Right hindlimb (tissue), 1 donor: ENCODE data around the gene FAF2.
"Not testable (repeated sequence)": the region's sequence is repeated elsewhere in the genome, so short reads cannot be mapped to it uniquely, and the experiment has no call there.

Experiments used
- DNase-seq: peaks from one replicate; pipeline ENCODE4 v3.0.0-alpha.2; 2018

FAF2 gene

GRCh38 chr5:176418251-176418650, 29.9 kb upstream of the FAF2 start:
- DNase-seq = no peak

GRCh38 chr5:176420086-176420485, 28.1 kb upstream of the FAF2 start:
- no peak for DNase-seq

DNA sequence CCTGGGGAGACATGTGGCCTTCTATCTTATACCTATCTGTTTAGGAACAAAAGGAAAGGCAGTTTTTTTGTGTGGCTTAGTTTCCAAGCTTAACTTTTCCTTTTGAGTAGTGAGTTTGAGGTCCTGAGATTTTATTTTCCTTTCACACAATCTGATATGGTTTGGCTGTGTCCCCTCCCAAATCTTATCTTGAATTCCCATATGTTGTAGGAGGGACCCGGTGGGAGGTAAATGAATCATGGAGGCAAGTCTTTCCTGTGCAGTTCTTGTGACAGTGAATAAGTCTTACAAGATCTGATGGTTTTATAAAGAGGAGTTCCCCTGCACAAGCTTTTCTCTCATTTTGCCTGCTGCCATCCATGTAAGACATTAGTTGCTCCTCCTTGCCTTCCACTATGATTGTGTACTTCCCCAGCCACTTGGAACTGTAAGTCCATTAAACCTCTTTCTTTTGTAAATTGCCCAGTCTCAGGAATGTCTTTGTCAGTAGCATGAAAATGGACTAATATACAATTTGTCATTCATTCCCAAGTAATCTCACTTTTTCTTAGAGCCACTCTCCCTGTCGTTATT, 27.1 kb upstream of the FAF2 start:
- DNase-seq = no peak

DNA sequence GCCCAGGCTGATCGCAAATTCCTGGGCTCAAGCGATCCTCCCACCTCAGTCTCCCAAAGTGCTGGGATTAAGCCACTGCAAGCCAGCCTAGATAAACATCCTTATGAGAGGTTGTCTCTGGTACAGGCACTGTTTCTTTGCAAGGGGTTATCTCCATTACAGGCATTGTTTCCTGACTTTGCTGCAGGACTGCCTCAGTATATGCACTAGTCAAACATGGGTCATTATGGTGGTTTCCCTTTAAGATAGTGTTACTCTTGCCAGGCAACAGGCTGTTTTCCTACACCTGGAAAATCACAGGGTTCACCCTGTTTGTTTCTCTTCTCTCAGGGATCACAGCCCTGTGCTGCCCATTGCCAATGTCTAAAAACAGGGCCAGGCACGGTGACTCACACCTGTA, 24.0 kb upstream of the FAF2 start:
- DNase-seq = no peak

GRCh38 chr5:176425138-176425537, 23.0 kb upstream of the FAF2 start:
- DNase-seq = no peak

- no peak for DNase-seq
These were observed 22.4 kb upstream of the FAF2 start for GRCh38 chr5:176425791-176426190.

DNA sequence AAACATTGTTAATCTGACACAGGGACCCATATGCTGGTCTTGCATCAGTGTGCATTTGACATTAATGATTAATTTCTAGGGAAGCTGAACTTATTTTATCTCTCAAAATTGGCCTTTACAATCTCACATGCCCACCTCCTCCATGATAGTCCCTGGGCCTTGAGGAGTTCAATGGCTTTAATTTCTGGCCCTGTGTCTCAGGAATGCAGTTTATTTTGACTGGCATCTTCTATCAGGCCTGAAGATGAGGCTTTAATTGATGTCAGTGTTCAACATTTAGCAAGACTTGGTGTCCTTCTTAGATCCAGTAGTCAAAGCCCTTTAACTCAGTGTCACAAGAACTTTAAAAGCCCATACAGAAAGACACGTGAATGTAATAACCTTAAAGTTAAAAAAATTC, 21.3 kb upstream of the FAF2 start:
- DNase-seq = no peak

- no peak for DNase-seq
These were observed 20.2 kb upstream of the FAF2 start for GRCh38 chr5:176427971-176428370.

DNA sequence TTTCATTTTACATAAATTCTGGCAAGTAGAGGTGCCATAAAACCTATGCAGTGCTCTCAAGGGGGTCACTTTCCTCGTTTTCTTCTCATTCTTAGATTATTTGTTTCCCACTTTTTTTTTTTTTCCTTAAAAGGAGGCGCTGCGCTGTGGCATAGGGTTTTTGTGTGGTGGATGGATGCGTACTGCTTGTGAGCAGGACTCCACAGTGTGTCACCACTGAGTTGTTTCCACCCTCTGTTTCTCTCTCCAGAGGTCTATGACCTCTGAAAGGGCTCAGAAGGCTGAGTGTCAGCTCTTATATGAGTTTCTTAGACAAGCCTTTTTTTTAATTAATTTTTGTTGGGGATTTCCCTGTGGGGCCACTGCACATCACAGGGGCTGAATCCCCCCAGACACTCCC, 18.2 kb upstream of the FAF2 start:
- no peak for DNase-seq

- no peak for DNase-seq
These were observed 15.5 kb upstream of the FAF2 start for GRCh38 chr5:176432707-176433106.

DNA sequence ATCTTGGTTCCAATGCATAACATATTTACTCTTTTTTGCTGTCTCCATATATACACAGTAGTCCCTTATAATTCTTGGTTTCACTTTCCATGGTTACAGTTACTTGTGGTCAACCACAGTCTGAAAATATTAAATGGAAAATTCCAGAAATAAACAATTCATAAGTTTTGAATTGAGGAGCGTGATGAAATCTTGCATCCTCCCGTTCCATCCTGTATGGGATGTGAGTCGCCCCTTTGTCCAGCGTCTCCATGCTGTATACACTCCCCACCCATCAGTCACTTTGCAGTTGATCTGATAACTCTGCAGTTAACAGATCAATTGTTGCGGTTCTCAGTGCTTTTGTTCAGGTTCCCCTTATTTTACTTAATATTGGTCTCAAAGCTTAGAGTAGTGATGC, 11.5 kb upstream of the FAF2 start:
- no peak for DNase-seq

GRCh38 chr5:176438959-176439757, 9.0 kb upstream of the FAF2 start:
- DNase-seq = no peak

DNA sequence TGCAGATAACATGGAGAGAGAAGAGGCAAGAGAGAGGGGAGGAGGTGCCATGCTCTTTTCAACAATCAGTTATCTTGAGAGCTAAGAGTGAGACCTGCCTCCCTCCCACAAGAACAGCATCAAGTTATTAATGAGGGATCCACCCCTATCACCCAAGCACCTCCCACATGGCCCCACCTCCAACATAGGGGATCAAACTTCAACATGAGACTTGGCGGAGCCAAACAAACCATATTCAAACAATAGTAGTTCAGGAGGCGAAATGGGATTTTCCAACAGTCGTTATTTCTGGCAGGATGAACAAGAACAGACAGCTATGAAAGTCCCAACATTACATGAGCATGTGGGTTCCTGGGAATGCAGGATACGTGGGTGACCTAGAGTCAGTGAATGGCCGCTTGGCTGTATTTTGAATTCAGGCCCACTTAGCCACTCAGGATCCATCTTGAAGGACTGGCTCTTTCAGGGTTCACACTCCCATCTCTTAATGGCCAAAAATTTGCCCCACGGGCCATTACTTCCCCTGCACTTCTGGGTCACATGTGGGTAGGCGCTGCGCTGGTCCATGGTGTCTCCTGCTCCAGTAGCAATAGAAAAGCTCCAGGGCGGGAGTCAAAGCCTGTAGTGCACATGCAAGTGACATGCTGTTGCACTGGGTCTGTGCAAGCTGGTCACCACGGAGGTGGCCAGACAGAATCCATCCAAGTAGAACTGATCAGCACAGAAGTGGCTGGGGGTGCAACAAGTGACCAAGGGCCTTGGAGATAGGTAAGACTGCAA, 7.1 kb upstream of the FAF2 start:
- no peak for DNase-seq

GRCh38 chr5:176441921-176442323, 6.3 kb upstream of the FAF2 start:
- no peak for DNase-seq

GRCh38 chr5:176442911-176443310, 5.3 kb upstream of the FAF2 start:
- DNase-seq = not testable (repeated sequence)

DNA sequence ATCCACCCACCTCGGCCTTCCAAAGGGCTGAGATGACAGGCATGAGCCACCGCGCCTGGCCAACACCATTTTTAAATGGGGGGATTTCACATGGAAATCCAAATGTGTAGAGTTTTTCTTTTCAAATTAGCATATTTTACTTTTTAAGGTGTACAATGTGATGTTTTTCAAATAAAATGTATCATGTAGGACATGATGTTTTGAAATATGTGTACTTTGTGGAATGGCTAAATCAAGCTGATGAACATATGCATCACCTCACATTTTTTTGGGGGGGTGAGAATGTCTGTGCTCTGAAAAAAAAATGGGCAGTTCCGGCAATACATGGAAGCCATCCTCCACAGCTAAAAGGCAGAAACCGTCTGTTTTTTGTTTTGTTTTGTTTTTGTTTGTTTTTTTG, 3.4 kb upstream of the FAF2 start:
- DNase-seq = no peak

- DNase-seq = no peak
These were observed 2.0 kb upstream of the FAF2 start for GRCh38 chr5:176446028-176446665.

- DNase-seq = peak; percentile 39
These were observed 1.1 kb upstream of the FAF2 start for GRCh38 chr5:176446884-176447590.

DNA sequence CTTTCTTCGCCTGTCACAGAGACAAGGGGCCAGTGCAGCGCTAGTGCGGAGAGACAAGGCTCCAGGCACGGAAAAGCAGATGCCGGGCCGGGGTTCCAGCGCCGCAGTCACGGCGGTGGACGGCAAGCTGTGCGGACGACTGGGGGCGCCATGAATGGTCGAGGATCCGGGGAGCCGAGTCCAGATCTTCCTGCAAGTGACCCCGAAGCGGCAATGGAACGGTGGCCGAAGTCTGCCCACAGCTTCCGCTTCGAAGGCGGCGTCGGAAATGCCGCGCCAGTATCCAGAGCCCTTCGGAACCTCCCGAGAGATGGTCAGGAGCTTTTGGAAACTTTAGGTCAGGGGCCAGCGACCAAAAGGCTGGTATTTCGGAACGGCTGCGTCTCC, 601 bp upstream of the FAF2 start:
- DNase-seq = no peak

DNA sequence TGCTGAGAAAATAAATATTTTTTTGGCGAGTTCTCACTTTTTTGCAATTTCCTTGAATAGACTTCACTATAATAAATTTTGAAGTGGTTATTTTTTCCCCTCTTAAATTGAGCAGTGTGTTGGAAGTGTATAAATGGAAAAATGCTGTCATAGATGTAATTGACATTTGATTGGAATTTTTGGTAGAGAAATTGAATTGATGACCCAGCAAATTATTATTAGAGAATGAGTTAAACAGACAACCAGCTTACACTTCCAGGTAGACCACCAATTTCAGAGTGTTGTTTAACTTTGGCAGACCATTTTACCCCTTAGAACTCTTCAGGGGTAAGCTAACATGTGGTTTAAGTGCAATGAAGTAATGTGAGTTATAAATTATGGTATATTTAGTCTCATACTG, 1.9 kb downstream of the FAF2 start:
- no peak for DNase-seq

DNA sequence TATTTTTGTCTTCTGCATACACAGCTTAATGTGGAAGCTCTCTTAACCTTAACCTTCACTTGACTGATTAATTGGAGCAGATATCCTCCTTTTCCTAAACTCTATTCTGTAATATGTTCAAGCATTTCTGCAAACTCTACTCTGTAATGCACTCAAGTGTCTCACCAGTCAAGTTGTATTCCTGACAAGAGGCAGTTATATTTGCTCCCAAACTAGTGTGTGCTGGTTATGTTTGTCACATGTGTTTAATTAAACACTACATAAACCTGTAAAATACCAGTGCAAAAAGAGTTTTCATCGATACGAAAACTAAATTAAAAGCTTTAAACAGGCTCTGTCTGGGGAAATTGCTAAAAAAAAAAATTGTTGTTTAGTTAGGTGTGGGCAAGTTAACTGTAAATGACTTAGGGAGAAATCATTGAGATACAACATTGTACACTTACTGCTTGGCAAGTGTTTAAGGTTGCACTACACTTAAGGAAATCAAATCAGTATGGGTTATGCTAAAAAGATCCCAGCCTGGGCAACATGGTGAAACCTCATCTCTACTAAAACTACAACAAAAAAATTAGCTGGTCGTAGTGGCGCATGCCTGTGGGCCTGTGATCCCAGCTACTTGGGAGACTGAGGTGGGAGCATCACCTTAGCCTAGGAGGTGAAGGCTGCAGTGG, 6.7 kb downstream of the FAF2 start:
- DNase-seq = no peak

- DNase-seq = no peak
These were observed 10.8 kb downstream of the FAF2 start for GRCh38 chr5:176458904-176459561.
